Psoas muscle (tissue), 8 donors: ENCODE data around the gene FAM209A. TPM values are rescaled to one million over a fixed set of nuclear protein-coding genes. Genes with fewer than 3 reads are reported as not detected.
"Not testable (repeated sequence)": the region's sequence is repeated elsewhere in the genome, so short reads cannot be mapped to it uniquely, and the experiment has no call there.

Experiments
- ATAC-seq, 4 donors: fragments of 200-7000 bp; cut with Tn5 transposase; one replicate each; pipeline ENCODE4 v1.9.1; 2020; ENCODE audit warnings: moderate library complexity in 3 of 4, mild to moderate bottlenecking in 2 of 4
- DNase-seq, 2 donors: peaks; one replicate each; pipeline ENCODE4 v3.0.0-alpha.2; 2020
- H3K27ac ChIP-seq: fragments of 200-600 bp; one replicate; pipeline ENCODE4 v1.8.0; 2022
- H3K27me3 ChIP-seq, 3 donors: fragments of 200-600 bp in 1 of 3; one replicate each; pipeline versions ENCODE4 v1.6.1 to v1.8.0; 2013 to 2022; ENCODE audit warnings: low read length in 2 of 3, mild to moderate bottlenecking in 2 of 3, moderate library complexity in 1 of 3; ENCODE audit not compliant: insufficient read depth in 3 of 3
- H3K36me3 ChIP-seq, 2 donors: fragments of 200-600 bp in 1 of 2; one replicate each; pipeline versions ENCODE4 v1.6.1 to v1.8.0; 2013 to 2022; ENCODE audit warnings: low read depth in 1 of 2, mild to moderate bottlenecking in 1 of 2, moderate library complexity in 1 of 2; ENCODE audit not compliant: insufficient read depth in 1 of 2
- H3K4me1 ChIP-seq: fragments of 200-600 bp; one replicate; pipeline ENCODE4 v1.8.0; 2022
- H3K4me3 ChIP-seq: fragments of 200-600 bp; one replicate; pipeline ENCODE4 v1.8.0; 2022; ENCODE audit warnings: mild to moderate bottlenecking
- H3K9me3 ChIP-seq: fragments of 200-600 bp; one replicate; pipeline ENCODE4 v1.8.0; 2022
- CTCF ChIP-seq: fragments of 200-600 bp; IDR thresholded peaks from one replicate; pipeline ENCODE4 v1.8.0; 2022; ENCODE audit warnings: antibody characterized with exemption
- WGBS, 3 donors: extraction: QIAGEN DNeasy Blood & Tissue Kit; methylation state at CpG; one replicate each; pipeline versions ENCODE4 v1.1.6 to v1.1.7; 2013; 5-methylcytosine and 5-hydroxymethylcytosine counted together
- intact Hi-C, 2 donors: fragments of 100-400 bp; cut with DNase I; formaldehyde crosslinking; loops; one replicate each; pipeline versions ENCODE4 v1.11.0 to v1.14.2; 2022
- polyA plus RNA-seq, 3 donors: library from polyadenylated mRNA; stranded (reverse); fragments of 200-250 nt; gene quantifications; one replicate each; pipeline ENCODE4 v1.2.3, GENCODE V29; 2013
- total RNA-seq, 4 donors: library from RNA; stranded (reverse); fragmentation: NEBNext Ultra II Directional in 2 of 4; extraction: Animal tissue kit (Norgen Biotek cat#: 25700) in 2 of 4; gene quantifications; one replicate each; pipeline versions ENCODE4 v1.2.1 to v1.2.4, GENCODE V29; 2021 to 2023
- donor health status: healthy with polysubstance abuse.
- donor health status: DM: no; HTN: no; CAD: no; lungs with moderate emphysema.
- donor health status: Bipolar disorder and iron deficiency.
- donor health status: healthy.
- donor health status: DM: yes; HTN: yes; CAD: no.
- donor health status: DM: no; HTN: no; CAD: no.
- donor health status: DM: no; HTN: no; CAD: no.
- donor health status: DM: yes; HTN: yes; CAD: no.

FAM209A gene
- total and polyA plus RNA-seq, 7 donors = 0.08 to 0.38 (median 0.23) TPM; not detected in 4

- H3K4me1 ChIP-seq = peaks cover 6% of the 10 kb centered on the region
- H3K27me3 ChIP-seq = peaks cover 0 to 5% (median 0%) of the 10 kb centered on the region in 3 donors
- no peak overlapping the region for H3K27ac ChIP-seq
- H3K4me3 ChIP-seq = no peak overlapping the region
- ATAC-seq (no peak), DNase-seq (no peak)
- H3K9me3 ChIP-seq = no peaks in the 10 kb centered on the region
- H3K36me3 ChIP-seq = no peaks in the 10 kb centered on the region
- intact Hi-C loops = no loop called here
- WGBS, 3 donors = 57 to 70% (median 63%) methylated on average over 6 of the region's 6 CpGs
- no peak for TF ChIP-seq CTCF
Measured at GRCh38 chr20:56558968-56559367, 34.4 kb downstream of the FAM209A start.

- not testable (repeated sequence) for H3K4me3 ChIP-seq
Measured at GRCh38 chr20:56564526-56564925, 40.0 kb downstream of the FAM209A start.

GRCh38 chr20:56565511-56565910, 41.0 kb downstream of the FAM209A start:
- no peaks in the 10 kb centered on the region for H3K27me3 ChIP-seq
- intact Hi-C loops = no loop called here
- no peak overlapping the region for H3K27ac ChIP-seq
- WGBS, 3 donors = 68 to 77% (median 69%) methylated on average over 4 of the region's 4 CpGs
- no peaks in the 10 kb centered on the region for H3K4me1 ChIP-seq
- no peak overlapping the region for H3K4me3 ChIP-seq
- no peaks in the 10 kb centered on the region for H3K36me3 ChIP-seq
- DNase-seq (no peak), ATAC-seq (no peak)
- TF ChIP-seq CTCF = no peak
- no peaks in the 10 kb centered on the region for H3K9me3 ChIP-seq

More at GRCh38 chr20:56564526-56564925, 40.0 kb downstream of the FAM209A start:
- DNase-seq, H3K27ac ChIP-seq, H3K9me3 ChIP-seq, intact Hi-C loops, H3K27me3 ChIP-seq, ATAC-seq, H3K36me3 ChIP-seq, H3K4me1 ChIP-seq: not testable (repeated sequence)
- WGBS, 3 donors = 89 to 90% (median 90%) methylated on average over 6 of the region's 6 CpGs

- Histone ChIP-seq H3K4me3 (no peak overlapping the region), H3K4me1 (no peaks in the 10 kb centered on the region), H3K9me3 (no peaks in the 10 kb centered on the region), H3K36me3 (no peaks in the 10 kb centered on the region), H3K27me3 (no peaks in the 10 kb centered on the region), H3K27ac (no peak overlapping the region)
- intact Hi-C loops = no loop called here
- no peak for TF ChIP-seq CTCF
- 44 to 55% (median 49%) methylated on average over 3 of the region's 3 CpGs for WGBS, 3 donors
- ATAC-seq = no peak
- DNase-seq = no peak
Measured at GRCh38 chr20:56566621-56567020, 42.1 kb downstream of the FAM209A start.

GRCh38 chr20:56570832-56571231, 46.3 kb downstream of the FAM209A start:
- WGBS, 3 donors = 0 to 15% (median 0%) methylated on average over 2 of the region's 2 CpGs
- intact Hi-C loops = no loop called here
- no peak for ATAC-seq

More at GRCh38 chr20:56570832-56571231, 46.3 kb downstream of the FAM209A start:
- Histone ChIP-seq H3K4me3 (no peak overlapping the region), H3K36me3 (no peaks in the 10 kb centered on the region), H3K27ac (no peak overlapping the region), H3K4me1 (no peaks in the 10 kb centered on the region), H3K9me3 (no peaks in the 10 kb centered on the region), H3K27me3 (peaks cover 0 to 2% (median 0%) of the 10 kb centered on the region in 3 donors)
- DNase-seq = no peak
- no peak for TF ChIP-seq CTCF
